GM10847 (cell line): ENCODE results near the gene ING2.
A peak's percentile ranks its signal among the peaks of the same experiment; 100 is the strongest.

Source experiments
- POLR2A ChIP-seq: IDR thresholded peaks from 2 replicates; pipeline ENCODE4 v1.6.1; 2011; ENCODE audit not compliant: insufficient read length; ENCODE audit errors: extremely low read depth

ING2 gene

DNA sequence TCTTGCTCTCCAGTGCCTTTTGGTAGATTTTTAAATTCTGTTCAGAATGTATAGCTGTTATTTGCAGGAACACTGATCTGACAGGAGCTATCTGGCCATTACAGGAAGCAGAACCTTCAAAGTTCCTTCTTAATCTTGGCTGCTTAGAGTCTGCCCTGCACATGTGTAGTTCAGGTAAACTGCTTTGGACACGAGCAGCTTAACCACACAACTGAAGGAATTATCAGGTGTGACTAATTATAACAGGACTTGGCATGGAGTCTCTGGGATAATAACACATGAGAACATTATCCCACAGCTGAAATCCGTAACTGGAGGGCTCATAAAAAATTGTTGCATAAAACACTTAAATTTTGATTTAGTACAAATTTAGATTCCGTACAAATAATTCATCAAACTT, 11.6 kb upstream of the ING2 start:
- TF ChIP-seq POLR2A, result no peak

DNA sequence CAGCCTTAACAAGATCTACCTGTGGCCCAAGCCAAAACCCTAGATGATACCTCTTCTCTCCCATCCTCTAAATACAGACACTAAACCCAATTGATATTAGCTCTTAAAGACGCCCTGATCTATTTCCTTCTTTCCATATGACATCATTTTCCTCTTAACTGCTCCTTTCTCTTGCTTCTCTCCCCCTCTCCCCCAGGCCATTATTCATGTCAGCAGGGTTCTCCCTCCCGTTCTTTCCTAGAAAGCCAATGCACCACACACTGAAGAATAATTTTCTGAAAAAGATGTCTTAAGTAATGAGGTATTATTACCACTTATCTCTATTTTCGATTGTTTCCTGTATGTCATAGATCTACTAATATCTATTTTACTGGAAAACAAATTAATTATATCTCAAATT, 9.7 kb upstream of the ING2 start:
- TF ChIP-seq POLR2A, result no peak

DNA sequence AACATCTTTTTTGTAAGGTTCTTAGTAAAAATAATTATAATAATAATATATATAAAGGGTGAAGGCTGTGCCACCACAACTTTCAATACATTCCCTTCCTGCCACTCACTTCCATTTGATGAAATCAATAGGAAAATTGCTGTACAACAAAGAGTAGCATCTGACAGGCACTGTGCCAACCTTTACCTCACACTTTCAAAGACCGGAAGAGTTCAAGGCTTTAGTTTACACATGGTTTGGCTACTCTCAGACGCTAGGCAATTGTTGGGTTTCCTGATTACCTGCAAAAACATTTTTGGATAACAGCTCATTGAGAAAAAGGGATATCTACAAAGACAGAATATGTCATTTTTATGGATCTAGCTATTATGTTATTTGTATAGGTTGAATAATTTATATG, 5.5 kb upstream of the ING2 start:
- TF ChIP-seq POLR2A, result no peak

DNA sequence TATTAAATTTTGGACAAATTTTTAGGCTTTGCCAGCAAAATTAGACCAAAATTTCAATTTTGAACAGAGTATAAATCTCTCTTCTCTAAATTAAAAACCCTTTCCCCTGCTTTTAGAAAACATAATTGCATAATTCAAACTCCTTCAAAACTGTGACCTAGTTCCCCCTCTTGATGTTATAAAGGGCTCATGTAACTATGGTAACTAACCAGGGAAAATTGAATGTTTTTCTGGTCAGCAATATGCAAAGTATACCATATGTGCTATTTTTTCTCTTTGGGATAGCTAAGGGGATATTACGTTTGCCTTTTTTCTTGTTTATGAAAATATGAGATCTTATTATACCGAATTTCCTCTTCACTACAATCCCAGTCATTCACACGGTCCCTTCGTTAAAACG, 5.1 kb upstream of the ING2 start:
- TF ChIP-seq POLR2A, result no peak

DNA sequence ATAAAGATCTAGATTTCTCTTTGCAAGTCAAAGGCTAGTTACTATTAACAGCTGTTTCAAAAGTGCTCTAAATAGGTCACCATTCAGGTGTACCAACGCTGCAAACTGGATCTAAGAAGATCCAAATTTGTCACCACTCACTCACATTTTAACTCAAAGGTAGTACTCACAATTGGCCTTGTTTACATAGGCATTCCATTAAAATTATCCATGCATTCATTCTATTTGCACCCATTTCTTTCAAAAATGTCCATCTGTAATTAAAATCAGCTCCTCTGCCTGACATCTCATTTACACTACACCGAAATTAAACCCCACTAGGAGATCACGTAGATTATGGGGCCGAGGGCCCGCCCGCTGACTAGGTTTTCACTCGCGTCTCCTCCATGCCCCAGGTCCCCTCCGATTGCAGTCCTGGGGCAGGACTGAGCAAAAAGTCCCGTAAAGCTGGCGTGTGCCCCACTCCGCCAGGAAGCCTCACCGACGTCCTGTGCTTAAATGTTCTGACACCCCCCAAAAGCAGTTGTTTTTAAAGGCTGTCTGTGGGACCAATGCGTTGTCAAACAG, 1.3 kb upstream of the ING2 start:
- no peak for TF ChIP-seq POLR2A

DNA sequence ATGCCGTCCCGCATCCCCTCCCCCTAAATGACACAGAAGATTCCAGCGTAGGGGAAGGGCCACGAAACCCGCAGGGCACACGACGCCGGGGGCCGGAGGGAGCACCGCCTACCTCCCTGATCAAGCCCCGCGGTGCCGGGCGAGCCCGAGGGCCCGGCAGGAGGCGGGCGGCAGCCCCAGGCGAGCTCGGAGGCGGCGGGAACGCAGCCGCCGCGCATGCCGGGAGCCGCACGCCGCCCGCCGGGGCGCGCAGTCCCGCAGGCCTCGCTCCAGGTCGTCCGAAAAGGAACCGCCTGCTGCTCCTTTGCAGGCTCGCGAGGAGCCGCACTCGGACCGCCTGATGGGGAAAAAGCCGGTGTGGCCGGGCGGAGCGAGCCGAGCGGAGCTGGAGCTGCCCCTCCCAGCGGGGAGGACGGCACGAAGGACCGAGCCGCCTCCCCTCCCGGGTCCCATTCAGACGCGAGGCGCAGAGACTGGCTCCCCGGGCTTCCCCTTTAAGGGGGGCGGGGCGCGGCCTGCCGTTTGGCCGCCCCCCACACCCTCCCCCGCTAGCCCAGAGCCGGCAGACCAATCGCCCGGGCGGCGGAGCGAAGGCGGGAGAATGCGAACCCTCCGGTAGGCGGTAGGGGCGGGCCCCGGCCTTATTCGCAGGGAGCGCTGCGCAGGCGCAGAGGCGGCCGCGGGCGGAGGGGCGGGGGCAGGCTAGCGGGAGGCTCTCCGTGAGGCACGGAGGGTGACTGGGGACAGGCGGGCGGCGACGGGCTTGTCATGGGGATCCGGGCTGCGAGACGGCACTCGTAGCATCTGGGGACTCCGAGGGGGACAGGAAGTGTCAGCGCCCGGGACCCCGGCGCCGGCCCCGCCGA, 561 bp upstream of the ING2 start:
- peak; percentile 38 for TF ChIP-seq POLR2A

DNA sequence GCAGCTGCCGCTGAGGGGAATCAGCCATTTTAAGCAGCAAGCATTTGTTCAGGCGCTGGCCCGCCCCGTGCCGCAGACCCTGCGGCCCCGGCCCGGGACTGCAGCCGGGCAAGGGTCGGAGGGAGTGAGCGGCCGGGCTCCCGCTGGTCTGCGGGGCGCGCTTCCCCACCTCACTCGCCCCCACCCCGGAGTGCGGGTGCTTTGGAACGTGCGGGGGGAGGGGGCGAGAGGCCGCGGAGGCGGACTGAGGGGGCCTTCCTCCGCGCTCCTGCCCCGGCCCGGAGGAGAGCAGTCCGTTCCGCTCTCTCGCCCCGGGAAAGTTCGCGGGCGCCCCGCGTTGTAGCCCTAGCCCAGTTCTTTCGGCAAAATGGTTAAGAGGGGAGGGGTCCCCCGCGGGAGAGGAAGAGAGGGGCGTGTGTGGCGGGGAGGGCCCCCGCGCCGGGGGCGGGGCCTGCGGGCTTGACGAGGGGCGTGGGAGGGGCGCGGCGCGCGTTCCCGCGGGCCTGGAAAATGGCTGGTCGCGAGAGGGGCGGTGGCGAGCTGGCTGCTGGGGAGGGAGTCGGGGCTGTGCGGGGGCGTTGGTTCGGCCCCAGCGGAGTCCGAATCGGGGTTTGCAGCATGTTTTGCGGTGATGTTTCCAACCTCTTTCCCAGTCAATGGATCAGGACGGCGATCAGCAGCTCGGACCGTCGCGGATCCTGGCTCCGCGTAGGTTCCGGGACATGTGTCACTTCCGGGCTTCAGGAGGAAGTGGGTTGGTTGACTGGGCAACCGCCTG, 942 bp downstream of the ING2 start:
- peak; percentile 64 for TF ChIP-seq POLR2A

DNA sequence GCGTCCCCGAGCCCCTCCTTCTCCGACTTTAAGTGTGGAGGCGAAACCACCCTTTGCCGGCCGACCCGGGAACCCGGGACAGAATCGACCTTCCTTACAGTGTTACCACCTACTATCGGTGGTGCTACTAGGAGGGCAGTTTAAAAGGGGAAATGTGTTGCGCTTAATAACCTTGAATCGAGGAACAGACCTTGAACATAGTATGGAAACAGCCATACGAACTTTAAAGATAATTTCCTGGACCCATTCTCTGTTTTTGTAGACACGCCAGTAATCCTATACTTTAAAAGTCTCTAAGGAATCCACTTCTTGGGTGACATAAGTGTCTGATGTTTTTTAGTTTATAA, 1.5 kb downstream of the ING2 start:
- no peak for TF ChIP-seq POLR2A

DNA sequence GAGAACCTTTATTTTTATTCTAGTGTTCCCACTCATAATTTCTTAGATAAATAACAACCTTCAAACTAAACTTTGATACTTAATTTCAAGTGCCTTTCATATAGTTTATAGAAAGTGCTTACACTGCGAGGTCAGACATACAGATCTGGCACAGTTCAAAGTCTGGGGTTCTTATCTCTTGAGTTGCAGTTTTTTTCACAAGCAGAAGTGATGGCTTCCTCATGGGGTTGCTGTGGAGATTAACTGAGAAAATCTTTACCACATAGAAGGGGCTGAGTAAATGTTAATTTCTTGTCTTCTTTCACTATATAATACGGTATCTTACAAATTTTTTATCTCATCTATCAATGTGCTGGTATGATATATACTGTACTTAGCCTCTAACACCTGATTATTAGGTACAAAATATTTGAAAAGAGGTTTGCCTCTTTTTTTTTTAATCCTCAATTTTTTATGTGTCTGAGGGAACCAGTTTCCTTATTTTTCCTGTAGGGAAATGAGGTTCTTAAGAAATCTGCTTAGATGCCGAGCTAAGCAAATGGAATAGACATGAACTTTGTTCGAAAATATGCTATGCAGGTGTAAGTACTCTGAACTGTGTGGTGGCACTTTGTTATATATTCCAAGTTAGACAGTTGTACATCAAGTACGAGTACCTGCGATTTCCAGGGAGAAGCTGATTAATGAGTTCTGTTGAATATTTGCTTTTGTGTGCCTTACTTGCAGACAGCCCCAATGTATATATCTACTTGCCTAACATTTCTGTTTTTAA, 3.3 kb downstream of the ING2 start:
- no peak for TF ChIP-seq POLR2A

DNA sequence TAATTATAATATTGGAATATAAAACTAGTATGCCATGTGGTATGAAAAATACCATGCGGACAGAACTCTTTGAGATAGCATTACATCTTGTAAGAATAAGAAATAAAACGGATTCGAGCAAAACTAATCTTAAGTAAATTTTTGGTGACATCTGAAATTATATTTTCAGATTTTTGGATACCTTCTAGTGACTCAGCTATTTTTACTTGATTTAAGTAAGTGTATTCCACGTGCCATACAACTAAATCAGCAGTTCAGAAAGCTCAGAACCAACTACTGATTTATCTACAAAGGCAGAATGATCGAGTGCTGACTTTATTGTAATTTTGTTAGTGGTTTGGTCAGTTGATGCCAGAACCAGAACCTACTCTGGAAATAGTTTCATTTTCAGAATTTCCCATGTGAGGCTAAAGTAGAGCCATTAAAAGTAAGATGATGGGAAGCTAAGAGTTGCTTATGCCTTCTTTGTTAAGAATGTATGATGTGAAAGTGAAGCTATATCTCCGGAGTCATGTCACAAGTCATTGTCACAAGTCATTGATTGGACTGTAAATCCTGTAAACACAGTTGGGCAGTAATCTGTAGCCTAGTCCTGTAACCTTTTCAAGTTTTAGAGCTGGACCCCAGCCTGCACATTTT, 4.0 kb downstream of the ING2 start:
- no peak for TF ChIP-seq POLR2A

DNA sequence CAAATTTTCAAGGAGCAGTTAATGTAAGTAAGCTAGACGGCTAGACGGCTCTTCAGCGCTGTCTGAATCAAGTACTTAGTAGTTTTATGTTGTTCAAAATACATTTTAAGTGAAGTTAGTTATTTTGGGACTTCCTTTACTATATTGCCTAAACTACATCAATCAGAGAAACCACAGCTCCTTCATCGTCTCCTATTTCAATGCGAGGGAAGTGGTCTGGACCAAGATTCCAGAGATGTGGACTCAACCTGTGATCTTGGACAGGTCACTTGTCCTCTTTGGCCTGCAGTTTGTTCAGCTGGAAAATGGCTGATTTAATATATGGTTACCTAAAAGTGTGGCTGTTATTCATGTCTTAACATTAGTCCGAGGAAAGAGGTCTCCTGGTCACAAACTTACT, 10.6 kb downstream of the ING2 start:
- no peak for TF ChIP-seq POLR2A

DNA sequence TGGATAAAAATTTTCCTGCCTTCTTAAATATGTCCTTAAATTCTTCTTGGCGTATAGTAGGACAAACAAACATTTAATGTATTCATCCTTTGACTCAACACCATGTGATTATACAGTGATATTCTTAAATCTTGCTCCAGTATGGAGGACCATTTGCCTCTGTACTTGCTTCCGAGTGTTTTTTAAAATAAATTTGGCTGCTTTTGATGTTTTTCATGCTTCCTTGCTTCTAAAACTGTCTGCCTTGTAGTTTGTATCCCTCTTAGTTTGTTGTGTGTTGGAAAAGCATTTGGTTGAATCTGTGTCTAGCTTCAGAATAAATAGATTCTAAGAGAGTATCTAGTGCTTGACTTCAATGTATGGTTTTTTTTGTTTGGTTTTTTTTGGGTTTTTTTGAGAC, 12.3 kb downstream of the ING2 start:
- TF ChIP-seq POLR2A, result no peak

DNA sequence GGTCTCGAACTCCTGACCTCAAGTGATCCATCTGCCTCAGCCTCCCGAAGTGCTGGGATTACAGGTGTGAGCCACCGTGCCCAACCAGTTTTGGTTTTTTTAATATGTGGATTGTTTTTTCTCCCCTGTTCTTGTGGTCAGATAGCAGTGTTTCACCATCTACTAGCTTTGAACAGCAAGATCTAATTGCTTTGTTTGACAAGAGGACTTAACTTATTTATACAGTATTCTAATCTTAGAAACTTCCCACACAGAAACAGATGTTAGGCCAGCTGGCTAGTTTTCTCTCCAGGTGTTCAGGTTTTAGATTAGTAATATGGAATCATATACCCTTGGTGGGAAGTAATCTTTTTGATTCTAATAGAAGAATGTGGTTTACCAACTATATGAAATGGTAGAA, 12.9 kb downstream of the ING2 start:
- TF ChIP-seq POLR2A, result no peak

DNA sequence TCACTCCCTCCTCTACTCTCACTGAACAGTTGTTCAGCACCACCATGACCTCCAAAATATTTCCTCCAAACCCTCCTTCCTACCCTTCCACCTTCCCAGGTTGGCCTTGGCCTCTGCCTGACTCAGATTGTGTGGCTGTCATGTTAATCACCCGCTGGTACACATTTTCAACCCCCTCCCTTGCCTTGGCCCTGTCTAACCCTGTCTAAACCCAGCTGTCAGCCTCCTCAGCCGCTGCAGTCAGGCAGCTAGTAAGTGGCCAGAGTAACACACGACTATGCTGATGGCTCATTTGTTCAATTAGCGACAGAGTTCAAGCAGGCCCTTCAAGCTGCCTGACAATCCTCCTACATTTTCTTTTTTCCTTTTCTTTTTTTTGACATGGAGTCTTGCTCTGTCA, 18.0 kb downstream of the ING2 start:
- no peak for TF ChIP-seq POLR2A

DNA sequence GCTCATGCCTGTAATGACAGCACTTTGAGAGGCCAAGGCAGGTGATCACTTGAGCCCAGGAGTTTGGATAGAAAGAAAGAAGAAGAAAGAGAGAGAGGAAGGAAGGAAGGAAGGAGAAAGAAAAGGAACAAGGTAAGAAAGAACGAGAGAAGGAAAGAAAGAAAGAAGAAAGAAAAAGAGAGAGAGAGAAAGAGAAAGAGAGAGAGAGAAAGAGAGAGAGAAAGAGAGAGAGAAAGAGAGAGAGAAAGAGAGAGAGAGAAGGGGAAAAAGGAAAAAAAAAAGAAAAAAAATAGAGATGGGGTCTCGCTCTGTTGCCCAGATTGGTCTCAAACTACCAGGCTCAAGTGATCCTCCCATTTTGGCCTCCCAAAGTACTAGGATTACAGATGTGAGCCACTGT, 22.5 kb downstream of the ING2 start:
- no peak for TF ChIP-seq POLR2A
